ENCODE measurements around the gene PFDN4.

GRCh38 chr20:54221353-54221752, 13.5 kb downstream of the PFDN4 start:
- TF ChIP-seq CTCF (IDR thresholded peaks at IDR 0.05; ENCODE audit: insufficient read depth, low read length, poor library complexity, severe bottlenecking) (no peak), EZH2phosphoT487 (conservative IDR thresholded peaks at IDR 0.05; ENCODE audit: low read length) (no peak)
